ENCODE data around the gene SLC12A6.

Gene SLC12A6

GRCh38 chr15:34324933-34325332 lies 12.6 kb downstream of the SLC12A6 start:
- Mint-ChIP-seq H3K4me3 (no peak overlapping the region), H3K9me3 (no peaks in the 10 kb centered on the region), H3K4me1 (peaks cover 69% of the 10 kb centered on the region), H3K27me3 (no peaks in the 10 kb centered on the region), H3K36me3 (peaks cover 5% of the 10 kb centered on the region), H3K27ac (peak overlapping the region; percentile 53)
- ATAC-seq: no peak

- Mint-ChIP-seq H3K4me3 (no peak overlapping the region), H3K4me1 (peaks cover 67% of the 10 kb centered on the region)
Observed at GRCh38 chr15:34323217-34323616, 14.4 kb downstream of the SLC12A6 start.

GRCh38 chr15:34318277-34319079 lies 19.1 kb downstream of the SLC12A6 start:
- ATAC-seq: peak; percentile 70
- Mint-ChIP-seq H3K4me3 (peak overlapping the region; percentile 96), H3K4me1 (peaks cover 64% of the 10 kb centered on the region), H3K27ac (peak overlapping the region; percentile 94), H3K36me3 (peaks cover 23% of the 10 kb centered on the region), H3K9me3 (no peaks in the 10 kb centered on the region), H3K27me3 (no peaks in the 10 kb centered on the region)

More at GRCh38 chr15:34323217-34323616, 14.4 kb downstream of the SLC12A6 start:
- H3K27me3 Mint-ChIP-seq: no peaks in the 10 kb centered on the region
- no peak for ATAC-seq
- H3K27ac Mint-ChIP-seq: no peak overlapping the region
- H3K9me3 Mint-ChIP-seq: no peaks in the 10 kb centered on the region
- H3K36me3 Mint-ChIP-seq: peaks cover 5% of the 10 kb centered on the region

GRCh38 chr15:34314491-34315490 lies 22.8 kb downstream of the SLC12A6 start:
- Mint-ChIP-seq H3K4me1 (peaks cover 48% of the 10 kb centered on the region), H3K27ac (no peak overlapping the region), H3K9me3 (no peaks in the 10 kb centered on the region), H3K4me3 (no peak overlapping the region), H3K27me3 (no peaks in the 10 kb centered on the region), H3K36me3 (peaks cover 35% of the 10 kb centered on the region)
- ATAC-seq: no peak

GRCh38 chr15:34311563-34311962 lies 26.0 kb downstream of the SLC12A6 start:
- Mint-ChIP-seq H3K27ac (no peak overlapping the region), H3K4me3 (no peak overlapping the region), H3K4me1 (peaks cover 41% of the 10 kb centered on the region), H3K9me3 (no peaks in the 10 kb centered on the region), H3K27me3 (no peaks in the 10 kb centered on the region), H3K36me3 (peaks cover 43% of the 10 kb centered on the region)
- ATAC-seq: no peak

- peaks cover 70% of the 10 kb centered on the region for H3K4me1 Mint-ChIP-seq
- ATAC-seq: no peak
- no peak overlapping the region for H3K27ac Mint-ChIP-seq
- H3K36me3 Mint-ChIP-seq: peaks cover 47% of the 10 kb centered on the region
- no peak overlapping the region for H3K4me3 Mint-ChIP-seq
- no peaks in the 10 kb centered on the region for H3K9me3 Mint-ChIP-seq
- H3K27me3 Mint-ChIP-seq: no peaks in the 10 kb centered on the region
Observed at GRCh38 chr15:34304613-34305012, 33.0 kb downstream of the SLC12A6 start.

- peaks cover 49% of the 10 kb centered on the region for H3K36me3 Mint-ChIP-seq
- no peaks in the 10 kb centered on the region for H3K27me3 Mint-ChIP-seq
- no peak overlapping the region for H3K27ac Mint-ChIP-seq
- ATAC-seq: no peak
- H3K9me3 Mint-ChIP-seq: no peaks in the 10 kb centered on the region
- no peak overlapping the region for H3K4me3 Mint-ChIP-seq
- H3K4me1 Mint-ChIP-seq: peaks cover 74% of the 10 kb centered on the region
Observed at GRCh38 chr15:34301058-34301457, 36.5 kb downstream of the SLC12A6 start.

GRCh38 chr15:34297059-34297458 lies 40.5 kb downstream of the SLC12A6 start:
- Mint-ChIP-seq H3K36me3 (peaks cover 30% of the 10 kb centered on the region), H3K27me3 (no peaks in the 10 kb centered on the region), H3K4me1 (peaks cover 51% of the 10 kb centered on the region), H3K27ac (peak overlapping the region; percentile 21), H3K4me3 (no peak overlapping the region), H3K9me3 (no peaks in the 10 kb centered on the region)
- no peak for ATAC-seq

GRCh38 chr15:34292621-34293020 lies 45.0 kb downstream of the SLC12A6 start:
- Mint-ChIP-seq H3K4me1 (peaks cover 28% of the 10 kb centered on the region), H3K9me3 (no peaks in the 10 kb centered on the region), H3K4me3 (no peak overlapping the region), H3K36me3 (peaks cover 50% of the 10 kb centered on the region), H3K27ac (no peak overlapping the region), H3K27me3 (no peaks in the 10 kb centered on the region)
- ATAC-seq: no peak

GRCh38 chr15:34284937-34285336 lies 52.6 kb downstream of the SLC12A6 start:
- no peak for ATAC-seq
- Mint-ChIP-seq H3K4me1 (peaks cover 24% of the 10 kb centered on the region), H3K9me3 (peaks cover 4% of the 10 kb centered on the region), H3K36me3 (peaks cover 44% of the 10 kb centered on the region), H3K27me3 (no peaks in the 10 kb centered on the region), H3K4me3 (no peak overlapping the region), H3K27ac (peak overlapping the region; percentile 15)

GRCh38 chr15:34282384-34282783 lies 55.2 kb downstream of the SLC12A6 start:
- Mint-ChIP-seq H3K27me3 (no peaks in the 10 kb centered on the region), H3K4me1 (peaks cover 21% of the 10 kb centered on the region), H3K9me3 (peaks cover 4% of the 10 kb centered on the region), H3K4me3 (no peak overlapping the region), H3K27ac (no peak overlapping the region), H3K36me3 (peaks cover 24% of the 10 kb centered on the region)
- no peak for ATAC-seq

GRCh38 chr15:34280193-34280592 lies 57.4 kb downstream of the SLC12A6 start:
- Mint-ChIP-seq H3K36me3 (peaks cover 18% of the 10 kb centered on the region), H3K4me1 (peaks cover 18% of the 10 kb centered on the region), H3K9me3 (peaks cover 4% of the 10 kb centered on the region), H3K27me3 (no peaks in the 10 kb centered on the region), H3K4me3 (no peak overlapping the region), H3K27ac (no peak overlapping the region)
- ATAC-seq: no peak

- ATAC-seq: no peak
Observed at GRCh38 chr15:34279368-34279767, 58.2 kb downstream of the SLC12A6 start.

GRCh38 chr15:34275721-34276120 lies 61.9 kb downstream of the SLC12A6 start:
- H3K4me1 Mint-ChIP-seq: peaks cover 5% of the 10 kb centered on the region
- no peaks in the 10 kb centered on the region for H3K27me3 Mint-ChIP-seq
- H3K36me3 Mint-ChIP-seq: peaks cover 27% of the 10 kb centered on the region
- no peak overlapping the region for H3K4me3 Mint-ChIP-seq
- peaks cover under 1% of the 10 kb centered on the region for H3K9me3 Mint-ChIP-seq
- H3K27ac Mint-ChIP-seq: no peak overlapping the region
- ATAC-seq: no peak

More at GRCh38 chr15:34279368-34279767, 58.2 kb downstream of the SLC12A6 start:
- no peak overlapping the region for H3K27ac Mint-ChIP-seq
- peaks cover 10% of the 10 kb centered on the region for H3K4me1 Mint-ChIP-seq
- H3K4me3 Mint-ChIP-seq: no peak overlapping the region
- peaks cover 19% of the 10 kb centered on the region for H3K36me3 Mint-ChIP-seq
- peaks cover 4% of the 10 kb centered on the region for H3K9me3 Mint-ChIP-seq
- H3K27me3 Mint-ChIP-seq: no peaks in the 10 kb centered on the region

GRCh38 chr15:34275154-34275553 lies 62.4 kb downstream of the SLC12A6 start:
- Mint-ChIP-seq H3K36me3 (peaks cover 25% of the 10 kb centered on the region), H3K4me3 (no peak overlapping the region), H3K27ac (no peak overlapping the region), H3K9me3 (no peaks in the 10 kb centered on the region), H3K27me3 (no peaks in the 10 kb centered on the region), H3K4me1 (no peaks in the 10 kb centered on the region)
- no peak for ATAC-seq

Measured in stimulated activated memory B cell treated with anti-CD40 and anti-IgM and Interleukin-4, amounts not matched to agents 10 μg/mL and 1 μg/mL and 100 μg/mL, for 72 hours (primary cell).